SK-N-SH (cell line): Measurements from ENCODE around the gene PAM16. TPM values are rescaled to one million over a fixed set of nuclear protein-coding genes. Genes with fewer than 3 reads are reported as not detected.
A peak's percentile ranks its signal among the peaks of the same experiment; 100 is the strongest.

Experiments used
- CTCF ChIA-PET: fragments of 300-600, 350-600 bp; formaldehyde crosslinking; extraction: SDS; loops from one replicate; lab custom pipeline; 2021; lab: Yijun Ruan, JAX
- POLR2A ChIA-PET: fragments of 350-600 bp; sonication (Branson Sonifier 250); formaldehyde crosslinking; extraction: SDS; loops from one replicate; lab custom pipeline; 2020; ENCODE audit warnings: antibody characterized with exemption, inconsistent platforms; lab: Yijun Ruan, JAX
- DNase-seq: peaks from one replicate; pipeline ENCODE4 v3.0.0; 2012
- H2AFZ ChIP-seq: fragments of 200-600 bp; sonication (generic); 2 replicates; pipeline ENCODE4 v1.8.1; 2016; ENCODE audit warnings: antibody characterized with exemption, mild to moderate bottlenecking, low read depth
- H3F3A ChIP-seq: fragments of 200-600 bp; sonication (generic); replicated peaks from 2 replicates; pipeline ENCODE3; 2016; ENCODE audit warnings: antibody characterized with exemption, mild to moderate bottlenecking; ENCODE audit not compliant: insufficient read depth
- H3K27ac ChIP-seq, 2 experiments: fragments of 200-500 bp in 1 of 2; fragments of 200-600 bp in 1 of 2; sonication (Bioruptor generic) in 1 of 2; sonication (generic), shearing (Covaris generic) in 1 of 2; 2 replicates each; pipeline versions ENCODE4 v1.5.1 to v1.6.1; 2014 to 2016; ENCODE audit warnings: low read depth in 2 of 2, inconsistent platforms in 1 of 2, low read length in 1 of 2, mild to moderate bottlenecking in 1 of 2, mixed read lengths in 1 of 2
- H3K27me3 ChIP-seq: fragments of 200-600 bp; sonication (generic), shearing (Covaris generic); 2 replicates; pipeline ENCODE4 v1.6.1; 2016; ENCODE audit warnings: mixed run types; ENCODE audit not compliant: insufficient read depth
- H3K36me3 ChIP-seq, 2 experiments: fragments of 200-500 bp in 1 of 2; fragments of 200-600 bp in 1 of 2; sonication (Bioruptor generic) in 1 of 2; sonication (generic) in 1 of 2; replicated peaks in 1 of 2; 2 replicates each; pipeline versions ENCODE3 to v1.5.1; 2014 to 2016; ENCODE audit warnings: low read length in 1 of 2, mild to moderate bottlenecking in 1 of 2; ENCODE audit not compliant: insufficient read depth in 2 of 2, control insufficient read depth in 1 of 2
- H3K4me1 ChIP-seq, 2 experiments: fragments of 200-500 bp in 1 of 2; fragments of 200-600 bp in 1 of 2; sonication (Bioruptor generic) in 1 of 2; sonication (generic), shearing (Covaris generic) in 1 of 2; 2 replicates each; pipeline versions ENCODE4 v1.5.1 to v1.6.1; 2014 to 2016; ENCODE audit warnings: low read depth in 1 of 2, low read length in 1 of 2, mixed run types in 1 of 2; ENCODE audit not compliant: insufficient read depth in 2 of 2, control insufficient read depth in 1 of 2
- H3K4me2 ChIP-seq: fragments of 200-600 bp; sonication (generic), shearing (Covaris generic); 2 replicates; pipeline ENCODE4 v1.6.1; 2017; ENCODE audit warnings: mixed run types
- H3K4me3 ChIP-seq, 2 experiments: fragments of 200-500 bp in 1 of 2; fragments of 200-600 bp in 1 of 2; sonication (Bioruptor generic) in 1 of 2; sonication (generic), shearing (Covaris generic) in 1 of 2; 2 replicates each; pipeline versions ENCODE4 v1.5.1 to v1.8.1; 2014 to 2016; ENCODE audit warnings: low read depth in 2 of 2, inconsistent platforms in 1 of 2, low read length in 1 of 2, mild to moderate bottlenecking in 1 of 2, mixed read lengths in 1 of 2, moderate library complexity in 1 of 2
- H3K79me2 ChIP-seq: fragments of 200-600 bp; sonication (generic); 2 replicates; pipeline ENCODE4 v1.8.1; 2017; ENCODE audit warnings: mild to moderate bottlenecking; ENCODE audit not compliant: insufficient read depth
- H3K9ac ChIP-seq: fragments of 200-600 bp; sonication (generic); 2 replicates; pipeline ENCODE4 v1.6.1; 2017; ENCODE audit warnings: mixed run types
- H3K9me2 ChIP-seq: fragments of 200-600 bp; sonication (generic); 2 replicates; pipeline ENCODE4 v1.6.1; 2017; ENCODE audit warnings: mixed run types
- H3K9me3 ChIP-seq: fragments of 200-600 bp; sonication (generic); 2 replicates; pipeline ENCODE4 v1.6.1; 2017; ENCODE audit warnings: mixed run types, mild to moderate bottlenecking, moderate library complexity
- H4K20me1 ChIP-seq: fragments of 200-600 bp; sonication (generic); 2 replicates; pipeline ENCODE4 v1.6.1; 2017; ENCODE audit warnings: mild to moderate bottlenecking, mixed run types; ENCODE audit not compliant: insufficient read depth
- CTCF ChIP-seq: fragments of 200-600 bp; sonication (generic); IDR thresholded peaks from 2 replicates; pipeline ENCODE4 v1.6.1; 2017; ENCODE audit warnings: antibody characterized with exemption, mild to moderate bottlenecking, moderate library complexity
- ELF1 ChIP-seq: IDR thresholded peaks from 2 replicates; pipeline ENCODE4 v1.4.0; 2012
- FOSL2 ChIP-seq: IDR thresholded peaks from 2 replicates; pipeline ENCODE4 v1.4.0; 2012; ENCODE audit warnings: low read depth, mild to moderate bottlenecking, moderate library complexity, borderline replicate concordance
- FOXJ3 ChIP-seq: sonication (generic); formaldehyde crosslinking; IDR thresholded peaks from 2 replicates; pipeline ENCODE4 v1.5.1; 2020; ENCODE audit warnings: mild to moderate bottlenecking, missing genetic modification reagents
- FOXM1 ChIP-seq: IDR thresholded peaks from 2 replicates; pipeline ENCODE4 v1.4.0; 2012; ENCODE audit warnings: low read depth, mild to moderate bottlenecking
- GABPA ChIP-seq: IDR thresholded peaks from 2 replicates; pipeline ENCODE4 v1.4.0; 2012; ENCODE audit warnings: low read depth, mild to moderate bottlenecking
- GATA2 ChIP-seq: sonication (generic); formaldehyde crosslinking; IDR thresholded peaks from 2 replicates; pipeline ENCODE4 v1.5.0; 2020; ENCODE audit warnings: mild to moderate bottlenecking, missing genetic modification reagents
- IRF3 ChIP-seq: fragments of 150-350 bp; IDR thresholded peaks from 2 replicates; pipeline ENCODE4 v1.6.1; 2016; ENCODE audit warnings: mild to moderate bottlenecking, low read depth, low read length
- JUND ChIP-seq: IDR thresholded peaks from 2 replicates; pipeline ENCODE4 v1.4.0; 2012
- NFIC ChIP-seq: IDR thresholded peaks from 2 replicates; pipeline ENCODE4 v1.4.0; 2012; ENCODE audit warnings: borderline replicate concordance
- PBX3 ChIP-seq: IDR thresholded peaks from 2 replicates; pipeline ENCODE4; 2012
- POLR2AphosphoS5 ChIP-seq: IDR thresholded peaks from 2 replicates; pipeline ENCODE4 v1.6.1; 2012; ENCODE audit warnings: low read depth, low read length
- RAD21 ChIP-seq: IDR thresholded peaks from 2 replicates; pipeline ENCODE4 v1.6.1; 2012; ENCODE audit warnings: mild to moderate bottlenecking, low read length
- RFX5 ChIP-seq: IDR thresholded peaks from 2 replicates; pipeline ENCODE4 v1.6.1; 2012; ENCODE audit warnings: mild to moderate bottlenecking, improper control_type of control experiment, low read length
- SIN3A ChIP-seq: IDR thresholded peaks from 2 replicates; pipeline ENCODE4 v1.6.1; 2012; ENCODE audit warnings: low read depth, mild to moderate bottlenecking, low read length, moderate library complexity, borderline replicate concordance
- TAF1 ChIP-seq: IDR thresholded peaks from 2 replicates; pipeline ENCODE4 v1.6.1; 2012; ENCODE audit warnings: low read depth, mild to moderate bottlenecking, low read length, moderate library complexity, borderline replicate concordance
- TCF12 ChIP-seq: IDR thresholded peaks from 2 replicates; pipeline ENCODE4 v1.4.0; 2012
- USF1 ChIP-seq: IDR thresholded peaks from 2 replicates; pipeline ENCODE4 v1.4.0; 2012; ENCODE audit warnings: low read depth, borderline replicate concordance
- USF2 ChIP-seq: fragments of 150-350 bp; IDR thresholded peaks from 2 replicates; pipeline ENCODE4 v1.6.1; 2017; ENCODE audit warnings: antibody characterized with exemption, low read length, low read depth, borderline replicate concordance
- YY1 ChIP-seq: IDR thresholded peaks from 2 replicates; pipeline ENCODE4 v1.4.0; 2012; ENCODE audit warnings: low read depth, mild to moderate bottlenecking
- WGBS: methylation state at CpG from one replicate; pipeline ENCODE4 v1.1.6; 2017; ENCODE audit warnings: low lambda C conversion rate; 5-methylcytosine and 5-hydroxymethylcytosine counted together
- polyA plus RNA-seq, 3 experiments: library from polyadenylated mRNA; depleted of rRNA; stranded (reverse); fragments of >200 nt; gene quantifications; 2 replicates each; pipeline ENCODE4 v1.2.3, GENCODE V29; 2012

The PAM16 gene
- polyA plus RNA-seq, 1 of the 3 experiments (the other 2 are of a cell fraction) = 96.4 TPM

GRCh38 chr16:4349332-4349731 is 1.8 kb downstream of the PAM16 start:
- Histone ChIP-seq H3K27me3 (no peaks in the 10 kb centered on the region), H3K4me1 (peaks cover 3 to 10% of the 10 kb centered on the region in 2 experiments; a peak in 3 of 4 replicates), H3F3A (peaks cover 20% of the 10 kb centered on the region), H3K79me2 (peaks cover 58% of the 10 kb centered on the region), H3K9me2 (no peaks in the 10 kb centered on the region), H3K9me3 (no peaks in the 10 kb centered on the region), H3K4me3 (no peak overlapping the region), H3K4me2 (0 out of 2 replicates have a peak overlapping the region, but pooled peaks have one; percentile 1), H3K9ac (no peak overlapping the region), H4K20me1 (peaks cover 37% of the 10 kb centered on the region), H3K36me3 (no peaks in the 10 kb centered on the region), H3K27ac (no peak overlapping the region), H2AFZ (no peak overlapping the region)
- no peak for TF ChIP-seq USF1
- no peak for TF ChIP-seq JUND
- TF ChIP-seq RAD21 = no peak
- no peak for TF ChIP-seq RFX5
- no peak for TF ChIP-seq USF2
- TF ChIP-seq TAF1 = no peak
- no peak for TF ChIP-seq IRF3
- no peak for TF ChIP-seq FOSL2
- TF ChIP-seq PBX3 = no peak
- TF ChIP-seq FOXM1 = no peak
- no peak for TF ChIP-seq FOXJ3
- TF ChIP-seq SIN3A = no peak
- TF ChIP-seq YY1 = no peak
- no peak for TF ChIP-seq NFIC
- TF ChIP-seq GABPA = no peak
- no peak for TF ChIP-seq ELF1
- TF ChIP-seq GATA2 (CRISPR knock-in tag) = no peak
- no peak for TF ChIP-seq CTCF
- no peak for TF ChIP-seq POLR2AphosphoS5
- TF ChIP-seq TCF12 = no peak
- no peak for DNase-seq
- ChIA-PET CTCF (interaction anchor here (0.6 to 13.0 kb wide), 6 partner anchors 10 to 366 kb away, joined by 3 to 205 read pairs (median 10); no protein-coding TSS in a partner anchor), POLR2A (interaction anchor here (1.8 kb wide), 1 partner anchor 8 kb away, joined by 5 read pairs; no protein-coding TSS in a partner anchor)
- 98% methylated on average over 5 of the region's 5 CpGs for WGBS
